Right lobe of liver (tissue), 4 donors: ENCODE results near the gene RGS3.

ENCODE experiments used
- CTCF ChIP-seq, 4 donors: fragments of 200-600 bp in 3 of 4; fragments of 450-650 bp in 1 of 4; IDR thresholded peaks; one replicate each; pipeline versions ENCODE4 v1.5.1 to v1.8.0; 2016 to 2022; ENCODE audit warnings: antibody characterized with exemption in 4 of 4, mild to moderate bottlenecking in 2 of 4
- POLR2A ChIP-seq: fragments of 450-650 bp; IDR thresholded peaks from one replicate; pipeline ENCODE4 v1.6.1; 2017; ENCODE audit warnings: antibody characterized with exemption, mild to moderate bottlenecking
- donor health status: DM: no; HTN: no; CAD: no.
- donor health status: DM: no; HTN: no; CAD: no.
- donor health status: DM: no; HTN: yes; CAD: no.

GRCh38 chr9:113497051-113497450 lies 33.5 kb downstream of the RGS3 start:
- TF ChIP-seq CTCF (IDR thresholded peaks at IDR 0.05), result no peak
- no peak for TF ChIP-seq POLR2A
